NK-92 (cell line): ENCODE data around the gene TMBIM1.

Experiments used
- DNase-seq: peaks from one replicate; lab custom pipeline; 2025; ENCODE audit not compliant: unreplicated experiment; lab: John Stamatoyannopoulos, UW

The TMBIM1 gene

DNA sequence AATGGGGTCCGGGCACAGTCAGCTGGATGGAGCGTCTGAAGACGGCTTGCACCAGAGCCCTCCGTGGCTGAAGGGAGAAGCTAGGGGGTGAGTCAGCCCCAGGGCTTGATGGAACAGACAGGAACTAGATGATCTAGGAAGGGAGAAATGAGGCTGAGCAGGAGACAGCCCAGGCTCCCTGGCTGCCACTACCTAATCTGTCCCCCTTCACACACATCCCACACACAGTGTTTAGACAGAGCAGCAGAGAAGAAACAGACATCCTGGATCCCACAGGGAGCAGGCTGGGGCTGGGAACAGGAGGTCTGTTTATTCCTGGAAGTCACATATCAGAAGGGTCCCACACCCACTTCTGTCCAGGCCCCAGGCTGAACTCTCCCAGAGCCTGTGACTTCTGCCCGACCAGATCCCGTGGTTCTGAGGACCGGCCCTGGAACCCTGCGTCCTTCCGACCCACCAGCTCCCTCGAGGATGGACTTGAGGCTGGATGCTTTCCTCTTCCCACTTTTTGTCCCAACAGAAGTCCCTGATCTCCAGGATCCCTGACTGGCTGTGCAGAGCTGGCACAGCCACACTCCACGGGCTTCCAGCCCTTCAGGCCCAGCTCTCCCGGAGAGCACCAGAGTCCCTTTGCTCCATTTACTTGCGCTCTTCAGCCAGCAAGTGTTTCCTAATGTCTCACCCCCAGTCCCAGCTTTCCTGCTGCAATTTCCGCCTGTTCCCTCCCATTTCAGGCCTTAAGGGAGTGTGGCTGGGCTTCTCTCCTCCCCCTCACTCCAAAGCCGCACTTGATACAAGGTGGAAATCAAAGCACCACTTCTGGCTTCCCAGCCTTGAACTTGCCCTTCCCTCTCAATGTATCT lies 33.0 kb downstream of the TMBIM1 start:
- DNase-seq, result no peak

GRCh38 chr2:218257390-218257981 lies 34.8 kb downstream of the TMBIM1 start:
- DNase-seq, result no peak

GRCh38 chr2:218256612-218257350 lies 35.5 kb downstream of the TMBIM1 start:
- DNase-seq, result no peak

DNA sequence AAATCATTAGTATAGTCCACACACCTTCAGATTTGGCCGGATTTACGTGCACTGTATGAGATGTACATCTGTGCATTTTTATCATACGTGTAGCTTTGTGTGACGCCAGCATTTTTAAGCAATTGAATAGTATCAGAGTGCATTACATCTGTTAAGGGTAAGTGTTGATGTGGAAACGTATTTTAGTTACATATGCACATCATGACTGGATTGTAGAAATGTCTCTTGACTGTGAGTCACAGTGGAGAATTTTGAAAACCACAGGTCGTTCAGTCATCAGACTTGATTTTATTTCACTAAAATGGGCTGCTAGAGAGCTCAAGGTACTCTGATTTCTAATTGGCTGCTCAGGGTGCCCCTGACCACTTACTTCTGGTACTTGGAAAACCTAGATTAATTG lies 36.9 kb downstream of the TMBIM1 start:
- no peak for DNase-seq

DNA sequence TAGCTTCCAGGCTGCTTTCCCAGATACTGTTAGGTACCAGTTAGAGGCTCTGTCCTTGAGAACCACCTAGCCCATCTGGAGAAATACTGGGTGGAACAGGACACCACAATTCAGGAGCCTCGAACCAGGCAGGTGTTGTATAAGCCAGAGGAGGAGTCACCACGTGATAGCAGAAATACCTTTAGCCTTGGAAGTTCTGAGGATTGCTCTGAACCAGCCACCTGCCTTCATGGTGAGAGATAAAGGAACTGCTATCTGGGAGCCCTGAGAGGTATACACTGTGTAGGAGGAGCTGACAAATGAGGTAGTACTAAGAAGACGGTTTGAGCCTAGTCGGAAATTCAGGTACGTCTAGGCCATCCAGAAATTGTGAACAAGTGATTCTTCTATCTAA lies 39.1 kb downstream of the TMBIM1 start:
- no peak for DNase-seq

GRCh38 chr2:218252509-218253231 lies 39.6 kb downstream of the TMBIM1 start:
- DNase-seq, result no peak

DNA sequence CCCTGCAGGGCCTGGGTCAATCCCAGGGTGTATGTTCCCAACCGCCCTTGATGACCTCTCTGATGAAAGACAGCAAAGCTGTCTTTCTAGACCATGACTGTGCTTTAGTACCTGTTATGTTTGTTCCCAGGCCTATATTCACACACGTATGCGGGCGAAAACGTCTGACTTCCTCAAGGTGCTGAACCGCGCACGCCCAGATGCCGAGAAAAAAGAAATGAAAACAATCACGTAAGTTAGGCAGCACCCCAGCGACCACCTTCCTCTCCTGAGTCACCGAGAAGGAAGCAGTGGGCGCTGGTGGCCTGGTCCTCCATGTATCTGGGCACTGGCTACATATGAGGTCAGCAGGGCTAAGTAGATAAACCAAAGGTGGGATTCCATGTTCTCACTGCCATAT lies 42.6 kb downstream of the TMBIM1 start:
- DNase-seq, result no peak

- no peak for DNase-seq
These were observed 47.1 kb downstream of the TMBIM1 start for GRCh38 chr2:218245214-218245613.

GRCh38 chr2:218244665-218245064 lies 47.6 kb downstream of the TMBIM1 start:
- no peak for DNase-seq

GRCh38 chr2:218244204-218244603 lies 48.1 kb downstream of the TMBIM1 start:
- no peak for DNase-seq

DNA sequence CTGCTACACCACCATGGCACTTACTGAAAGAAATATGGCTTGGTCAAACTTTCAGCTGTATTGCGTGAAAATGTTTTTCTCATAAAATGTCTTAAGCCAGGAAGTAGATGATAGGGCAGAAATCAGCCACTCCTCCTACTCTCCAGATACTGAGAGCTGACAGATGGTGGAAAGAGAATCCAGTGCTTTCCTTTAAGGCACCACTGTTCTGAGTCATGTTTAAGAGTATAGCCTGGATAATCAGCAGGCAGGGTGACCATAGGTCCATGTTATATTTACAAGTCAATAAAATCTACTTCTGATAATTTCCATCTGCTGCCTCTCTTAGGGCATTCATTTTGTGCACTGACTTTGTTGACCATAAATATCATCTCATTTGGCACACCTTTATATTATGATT lies 53.4 kb downstream of the TMBIM1 start:
- DNase-seq, result no peak

- DNase-seq, result no peak
These were observed 55.5 kb downstream of the TMBIM1 start for GRCh38 chr2:218236829-218237228.

- DNase-seq, result no peak
These were observed 57.3 kb downstream of the TMBIM1 start for GRCh38 chr2:218235017-218235416.

DNA sequence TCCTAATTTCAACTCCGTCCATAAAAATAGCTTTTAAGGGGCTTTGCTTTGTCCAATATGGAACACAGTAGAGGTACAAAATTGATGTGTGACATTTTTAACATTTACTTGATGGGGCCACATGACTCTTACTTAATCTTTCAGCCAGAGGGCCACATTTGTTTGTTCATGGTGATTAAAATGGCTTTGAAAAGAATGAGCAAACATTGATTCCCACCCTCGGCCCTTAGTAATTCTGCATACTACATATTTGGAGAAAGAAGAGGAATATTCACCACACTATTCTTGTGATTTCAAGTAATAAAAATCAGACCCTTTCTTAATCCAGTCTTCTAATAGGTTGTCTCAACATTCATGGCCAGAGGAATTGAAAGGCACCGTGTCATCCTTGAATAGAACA lies 57.8 kb downstream of the TMBIM1 start:
- no peak for DNase-seq

DNA sequence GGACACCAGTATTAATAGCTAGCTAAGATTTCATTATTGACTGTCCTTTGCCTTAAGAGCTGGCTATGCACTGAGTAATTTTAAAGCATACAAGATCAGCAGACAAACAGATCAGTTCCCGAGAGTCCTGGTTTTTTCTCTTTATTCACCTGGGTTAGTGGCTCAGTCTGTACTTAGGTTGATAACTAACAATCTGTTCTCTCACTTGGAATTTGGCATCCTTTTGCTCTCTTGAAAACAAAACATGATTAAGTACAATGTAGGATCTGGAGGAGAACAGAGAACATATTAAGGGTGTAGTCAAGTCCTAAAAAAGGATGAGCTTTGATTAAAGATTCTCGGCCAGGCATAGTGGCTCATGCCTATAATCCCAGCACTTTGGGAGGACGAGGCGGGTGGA lies 58.8 kb downstream of the TMBIM1 start:
- DNase-seq, result no peak

GRCh38 chr2:218230882-218231281 lies 61.4 kb downstream of the TMBIM1 start:
- DNase-seq, result no peak

GRCh38 chr2:218229851-218230250 lies 62.5 kb downstream of the TMBIM1 start:
- DNase-seq, result no peak

DNA sequence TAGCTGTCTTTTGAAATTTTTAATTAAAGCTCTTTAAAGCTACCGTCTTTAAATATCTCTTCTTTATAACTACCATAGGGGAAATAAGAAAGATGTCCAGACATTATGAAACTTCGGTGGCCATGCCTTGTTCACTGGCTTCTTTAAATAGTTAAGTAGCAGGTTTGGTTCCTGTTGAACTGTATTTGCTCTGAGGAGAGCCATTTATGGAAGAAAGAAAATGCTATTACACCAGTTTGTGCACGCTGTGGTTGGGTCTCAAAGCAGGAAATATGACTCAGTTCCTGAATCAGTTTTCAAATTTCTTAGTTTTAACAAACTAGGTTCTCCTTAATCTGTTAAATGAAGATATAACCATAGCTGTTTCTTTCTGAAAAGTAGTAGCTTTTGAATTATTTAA lies 63.1 kb downstream of the TMBIM1 start:
- DNase-seq, result no peak

- DNase-seq, result no peak
These were observed 63.8 kb downstream of the TMBIM1 start for GRCh38 chr2:218228366-218229090.

DNA sequence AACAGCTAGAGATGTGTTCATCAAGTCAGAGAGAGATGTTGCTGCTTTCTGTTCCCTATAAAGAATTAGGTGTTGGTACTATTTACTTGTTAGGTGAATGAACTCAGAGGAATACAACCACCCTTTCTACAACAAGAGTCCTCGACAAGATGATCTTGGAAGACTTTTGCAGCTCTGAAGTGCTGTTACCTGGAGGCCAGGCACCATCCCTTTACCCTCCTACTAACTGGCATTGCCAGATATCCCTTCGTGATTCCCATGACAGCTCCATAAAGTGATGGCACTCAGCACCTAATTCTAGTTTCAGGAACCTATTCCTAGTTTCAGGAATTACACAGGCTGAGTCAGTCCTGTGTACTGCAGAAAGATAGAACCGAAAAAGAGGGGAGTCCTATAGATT lies 65.4 kb downstream of the TMBIM1 start:
- DNase-seq, result no peak
